ENCODE measurements around the gene MTA3.
A peak's percentile ranks its signal among the peaks of the same experiment; 100 is the strongest.
"Not testable (repeated sequence)": the region's sequence is repeated elsewhere in the genome, so short reads cannot be mapped to it uniquely, and the experiment has no call there.

The MTA3 gene

DNA sequence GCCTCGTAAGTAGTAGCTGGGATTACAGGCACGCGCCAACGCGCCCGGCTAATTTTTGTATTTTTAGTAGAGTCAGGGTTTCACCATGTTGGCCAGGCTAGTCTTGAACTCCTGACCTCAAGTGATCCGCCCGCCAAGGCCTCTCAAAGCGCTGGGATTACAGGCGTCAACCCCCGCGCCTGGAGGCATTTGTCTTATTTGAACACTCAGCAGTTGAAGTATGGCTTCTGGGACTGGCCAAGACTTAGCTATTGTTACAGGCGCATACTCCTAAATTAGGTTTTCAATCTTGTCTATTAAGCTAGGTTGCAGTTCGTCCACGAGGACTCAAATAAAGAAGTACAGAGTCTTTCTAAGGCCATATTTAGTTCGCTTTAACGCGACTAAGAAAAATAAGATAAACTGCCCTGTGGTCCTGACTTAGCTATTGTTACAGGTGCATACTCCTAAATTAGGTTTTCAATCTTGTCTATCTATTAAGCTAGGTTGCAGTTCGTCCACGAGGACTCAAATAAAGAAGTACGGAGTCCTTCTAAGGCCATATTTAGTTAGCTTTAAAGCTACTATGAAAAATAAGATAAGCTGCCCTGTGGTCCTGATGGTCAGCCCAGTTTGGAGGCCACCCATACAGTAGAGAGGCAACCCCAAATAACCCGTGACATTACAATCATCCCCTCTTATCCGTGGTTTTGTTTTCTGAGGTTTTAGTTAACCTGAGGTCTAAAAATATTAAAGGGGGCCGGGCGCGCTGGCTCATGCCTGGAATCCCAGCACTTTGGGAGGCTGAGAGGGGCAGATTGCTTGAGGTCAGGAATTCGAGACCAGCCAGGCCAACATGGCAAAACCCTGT, 20.8 kb upstream of the MTA3 start:
- no peaks in the 10 kb centered on the region for H3K9me3 ChIP-seq (ENCODE audit: control insufficient read depth in 5 of 5, low read length in 5 of 5)
- no peak overlapping the region for H3K27ac ChIP-seq (ENCODE audit: low read depth, low read length)
- no peaks in the 10 kb centered on the region for H3K27me3 ChIP-seq (ENCODE audit: control insufficient read depth in 5 of 5, insufficient read depth in 4 of 5, low read length in 5 of 5)
- H3K36me3 ChIP-seq (ENCODE audit: control insufficient read depth in 5 of 5, insufficient read depth in 5 of 5, low read length in 5 of 5), result no peaks in the 10 kb centered on the region
- H3K4me3 ChIP-seq (ENCODE audit: low read depth in 1 of 5, low read length in 5 of 5), result no peak overlapping the region
- H3K4me1 ChIP-seq (ENCODE audit: control insufficient read depth in 5 of 5, insufficient read depth in 5 of 5, low read length in 5 of 5), result peaks cover 0 to 5% (median 0%) of the 10 kb centered on the region in 5 donors
- H3K9ac ChIP-seq (ENCODE audit: low read length in 5 of 5), result no peak overlapping the region

DNA sequence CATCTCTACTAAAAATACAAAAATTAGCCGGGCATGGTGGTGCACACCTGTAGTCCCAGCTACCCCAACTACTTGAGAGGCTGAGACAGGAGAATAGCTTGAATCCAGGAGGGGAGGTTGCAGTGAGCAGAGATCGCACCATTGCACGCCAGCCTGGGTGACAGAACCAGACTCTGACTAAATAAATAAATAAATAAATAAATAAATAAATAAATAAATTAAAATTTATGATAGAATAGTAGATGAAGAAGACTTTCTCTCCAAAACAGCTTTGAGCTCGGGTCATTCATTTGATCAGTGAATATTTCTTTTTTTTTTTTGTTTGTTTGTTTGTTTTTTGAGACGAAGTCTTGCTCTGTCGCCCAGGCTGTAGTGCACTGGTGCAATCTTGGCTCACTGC, 17.6 kb upstream of the MTA3 start:
- Histone ChIP-seq H3K27me3 (ENCODE audit: control insufficient read depth in 5 of 5, insufficient read depth in 4 of 5, low read length in 5 of 5) (no peaks in the 10 kb centered on the region), H3K36me3 (ENCODE audit: control insufficient read depth in 5 of 5, insufficient read depth in 5 of 5, low read length in 5 of 5) (no peaks in the 10 kb centered on the region), H3K9ac (ENCODE audit: low read length in 5 of 5) (no peak overlapping the region), H3K9me3 (ENCODE audit: control insufficient read depth in 5 of 5, low read length in 5 of 5) (no peaks in the 10 kb centered on the region), H3K4me3 (ENCODE audit: low read depth in 1 of 5, low read length in 5 of 5) (no peak overlapping the region), H3K27ac (ENCODE audit: low read depth, low read length) (no peak overlapping the region), H3K4me1 (ENCODE audit: control insufficient read depth in 5 of 5, insufficient read depth in 5 of 5, low read length in 5 of 5) (peaks cover 0 to 5% (median 0%) of the 10 kb centered on the region in 5 donors)

GRCh38 chr2:42554392-42554791, 14.0 kb upstream of the MTA3 start:
- Histone ChIP-seq H3K27ac (ENCODE audit: low read depth, low read length) (no peak overlapping the region), H3K4me1 (ENCODE audit: control insufficient read depth in 5 of 5, insufficient read depth in 5 of 5, low read length in 5 of 5) (no peaks in the 10 kb centered on the region), H3K9ac (ENCODE audit: low read length in 5 of 5) (no peak overlapping the region), H3K36me3 (ENCODE audit: control insufficient read depth in 5 of 5, insufficient read depth in 5 of 5, low read length in 5 of 5) (no peaks in the 10 kb centered on the region), H3K4me3 (ENCODE audit: low read depth in 1 of 5, low read length in 5 of 5) (no peak overlapping the region), H3K27me3 (ENCODE audit: control insufficient read depth in 5 of 5, insufficient read depth in 4 of 5, low read length in 5 of 5) (no peaks in the 10 kb centered on the region), H3K9me3 (ENCODE audit: control insufficient read depth in 5 of 5, low read length in 5 of 5) (no peaks in the 10 kb centered on the region)

DNA sequence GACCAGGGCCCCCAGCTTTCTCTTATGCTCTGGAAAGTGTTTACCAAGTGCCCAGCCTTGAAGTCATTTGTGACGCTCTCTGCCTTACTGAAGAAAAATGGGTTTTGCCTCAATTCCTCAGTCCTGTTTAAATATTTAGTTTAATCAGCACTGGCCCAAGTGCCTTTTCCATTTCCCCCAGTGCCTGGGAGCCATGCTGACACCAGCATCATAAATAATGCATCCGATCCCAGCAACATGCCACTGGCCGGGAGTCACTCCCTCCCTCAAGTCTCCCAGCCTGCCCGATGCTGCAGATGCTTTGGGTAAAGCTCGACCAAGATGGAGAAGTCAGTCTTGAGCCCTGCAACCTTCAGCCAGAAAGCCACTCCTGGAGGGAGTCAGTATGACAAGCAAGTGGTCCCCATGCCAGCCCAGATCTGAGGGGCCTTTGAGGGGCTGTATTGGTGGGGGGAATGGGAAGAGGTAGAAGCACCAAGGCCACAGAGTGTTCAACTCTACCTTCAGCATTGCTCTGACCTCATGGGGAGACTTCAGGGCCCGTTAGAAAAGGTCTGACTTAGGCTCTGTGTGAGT, 12.0 kb upstream of the MTA3 start:
- no peak overlapping the region for H3K4me3 ChIP-seq (ENCODE audit: low read depth in 1 of 5, low read length in 5 of 5)
- H3K9ac ChIP-seq (ENCODE audit: low read length in 5 of 5), result no peak overlapping the region
- no peaks in the 10 kb centered on the region for H3K36me3 ChIP-seq (ENCODE audit: control insufficient read depth in 5 of 5, insufficient read depth in 5 of 5, low read length in 5 of 5)
- H3K27ac ChIP-seq (ENCODE audit: low read depth, low read length), result no peak overlapping the region
- no peaks in the 10 kb centered on the region for H3K27me3 ChIP-seq (ENCODE audit: control insufficient read depth in 5 of 5, insufficient read depth in 4 of 5, low read length in 5 of 5)
- H3K4me1 ChIP-seq (ENCODE audit: control insufficient read depth in 5 of 5, insufficient read depth in 5 of 5, low read length in 5 of 5), result no peaks in the 10 kb centered on the region
- H3K9me3 ChIP-seq (ENCODE audit: control insufficient read depth in 5 of 5, low read length in 5 of 5), result no peaks in the 10 kb centered on the region

DNA sequence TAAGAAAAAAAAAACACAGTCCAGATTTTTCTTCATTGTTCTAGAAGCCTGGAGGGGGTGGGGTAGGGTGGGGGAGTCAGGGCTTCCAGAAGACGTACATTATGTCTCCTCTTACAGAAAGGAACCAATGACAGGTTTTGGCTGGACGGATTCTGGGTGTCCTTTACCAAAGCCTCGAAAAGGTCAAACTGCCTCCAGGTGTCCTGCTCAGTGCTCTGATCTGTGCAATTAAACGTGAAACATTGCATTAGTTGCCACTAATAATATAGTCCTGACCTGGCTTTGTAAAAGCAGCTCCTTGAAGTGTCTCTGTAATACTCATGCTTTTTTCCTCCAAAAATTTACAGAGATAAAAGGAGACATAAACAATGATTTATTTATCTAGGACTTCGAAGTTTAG, 11.1 kb upstream of the MTA3 start:
- no peak overlapping the region for H3K9ac ChIP-seq (ENCODE audit: low read length in 5 of 5)

GRCh38 chr2:42558827-42559226, 9.6 kb upstream of the MTA3 start:
- no peaks in the 10 kb centered on the region for H3K9me3 ChIP-seq (ENCODE audit: control insufficient read depth in 5 of 5, low read length in 5 of 5)
- H3K9ac ChIP-seq (ENCODE audit: low read length in 5 of 5), result no peak overlapping the region
- H3K36me3 ChIP-seq (ENCODE audit: control insufficient read depth in 5 of 5, insufficient read depth in 5 of 5, low read length in 5 of 5), result no peaks in the 10 kb centered on the region
- no peaks in the 10 kb centered on the region for H3K4me1 ChIP-seq (ENCODE audit: control insufficient read depth in 5 of 5, insufficient read depth in 5 of 5, low read length in 5 of 5)
- no peak overlapping the region for H3K4me3 ChIP-seq (ENCODE audit: low read depth in 1 of 5, low read length in 5 of 5)
- H3K27me3 ChIP-seq (ENCODE audit: control insufficient read depth in 5 of 5, insufficient read depth in 4 of 5, low read length in 5 of 5), result no peaks in the 10 kb centered on the region
- no peak overlapping the region for H3K27ac ChIP-seq (ENCODE audit: low read depth, low read length)

More for the DNA sequence above, 11.1 kb upstream of the MTA3 start:
- Histone ChIP-seq H3K36me3 (ENCODE audit: control insufficient read depth in 5 of 5, insufficient read depth in 5 of 5, low read length in 5 of 5) (no peaks in the 10 kb centered on the region), H3K4me3 (ENCODE audit: low read depth in 1 of 5, low read length in 5 of 5) (no peak overlapping the region), H3K27me3 (ENCODE audit: control insufficient read depth in 5 of 5, insufficient read depth in 4 of 5, low read length in 5 of 5) (no peaks in the 10 kb centered on the region), H3K4me1 (ENCODE audit: control insufficient read depth in 5 of 5, insufficient read depth in 5 of 5, low read length in 5 of 5) (no peaks in the 10 kb centered on the region), H3K27ac (ENCODE audit: low read depth, low read length) (no peak overlapping the region), H3K9me3 (ENCODE audit: control insufficient read depth in 5 of 5, low read length in 5 of 5) (no peaks in the 10 kb centered on the region)

DNA sequence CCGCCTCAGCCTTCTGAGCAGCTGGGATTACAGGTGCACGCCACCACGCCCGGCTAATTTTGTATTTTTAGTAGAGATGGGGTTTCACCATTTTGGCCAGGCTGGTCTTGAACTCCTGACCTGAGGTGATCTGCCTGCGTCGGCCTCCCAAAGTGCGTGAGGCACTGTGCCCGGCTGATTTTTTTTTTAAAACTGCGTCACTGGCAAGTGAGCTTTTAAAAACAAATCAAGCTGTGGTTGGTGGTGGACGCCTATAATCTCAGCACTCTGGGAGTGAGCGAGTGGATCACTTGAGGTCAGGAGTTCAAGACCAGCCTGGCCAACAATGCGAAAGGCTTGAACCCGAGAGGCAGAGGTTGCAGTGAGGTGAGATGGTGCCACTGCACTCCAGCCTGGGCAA, 8.3 kb upstream of the MTA3 start:
- H3K27me3 ChIP-seq (ENCODE audit: control insufficient read depth in 5 of 5, insufficient read depth in 4 of 5, low read length in 5 of 5); H3K9ac ChIP-seq (ENCODE audit: low read length in 5 of 5); H3K27ac ChIP-seq (ENCODE audit: low read depth, low read length); H3K36me3 ChIP-seq (ENCODE audit: control insufficient read depth in 5 of 5, insufficient read depth in 5 of 5, low read length in 5 of 5); H3K4me1 ChIP-seq (ENCODE audit: control insufficient read depth in 5 of 5, insufficient read depth in 5 of 5, low read length in 5 of 5); H3K9me3 ChIP-seq (ENCODE audit: control insufficient read depth in 5 of 5, low read length in 5 of 5); H3K4me3 ChIP-seq (ENCODE audit: low read depth in 1 of 5, low read length in 5 of 5): not testable (repeated sequence)

DNA sequence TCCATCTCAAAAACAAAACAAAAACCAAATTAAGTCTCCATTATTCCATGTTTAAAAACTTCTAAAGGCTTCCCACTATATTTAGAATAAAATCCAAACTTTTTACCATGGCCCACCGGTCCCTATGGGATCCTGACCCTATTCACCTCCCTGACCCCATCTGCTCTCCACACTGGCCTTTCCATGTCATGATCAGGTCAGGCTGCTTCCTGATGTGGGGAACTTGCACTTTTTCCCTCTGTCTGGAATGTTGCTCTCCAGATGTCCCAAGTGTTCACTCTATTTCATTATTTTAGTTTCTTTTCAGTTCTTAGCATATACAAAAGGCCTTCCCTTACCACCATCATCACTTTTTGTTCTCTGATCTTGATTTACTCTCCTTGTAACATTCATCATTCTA, 7.5 kb upstream of the MTA3 start:
- H3K36me3 ChIP-seq (ENCODE audit: control insufficient read depth in 5 of 5, insufficient read depth in 5 of 5, low read length in 5 of 5), result no peaks in the 10 kb centered on the region
- no peak overlapping the region for H3K9ac ChIP-seq (ENCODE audit: low read length in 5 of 5)
- H3K4me3 ChIP-seq (ENCODE audit: low read depth in 1 of 5, low read length in 5 of 5), result no peak overlapping the region
- no peaks in the 10 kb centered on the region for H3K9me3 ChIP-seq (ENCODE audit: control insufficient read depth in 5 of 5, low read length in 5 of 5)
- no peaks in the 10 kb centered on the region for H3K4me1 ChIP-seq (ENCODE audit: control insufficient read depth in 5 of 5, insufficient read depth in 5 of 5, low read length in 5 of 5)
- H3K27me3 ChIP-seq (ENCODE audit: control insufficient read depth in 5 of 5, insufficient read depth in 4 of 5, low read length in 5 of 5), result no peaks in the 10 kb centered on the region
- H3K27ac ChIP-seq (ENCODE audit: low read depth, low read length), result no peak overlapping the region

- Histone ChIP-seq H3K4me1 (ENCODE audit: control insufficient read depth in 5 of 5, insufficient read depth in 5 of 5, low read length in 5 of 5) (peaks cover under 1 to 4% (median 1%) of the 10 kb centered on the region in 5 donors), H3K4me3 (ENCODE audit: low read depth in 1 of 5, low read length in 5 of 5) (no peak overlapping the region), H3K27me3 (ENCODE audit: control insufficient read depth in 5 of 5, insufficient read depth in 4 of 5, low read length in 5 of 5) (no peaks in the 10 kb centered on the region), H3K9ac (ENCODE audit: low read length in 5 of 5) (no peak overlapping the region), H3K36me3 (ENCODE audit: control insufficient read depth in 5 of 5, insufficient read depth in 5 of 5, low read length in 5 of 5) (no peaks in the 10 kb centered on the region), H3K9me3 (ENCODE audit: control insufficient read depth in 5 of 5, low read length in 5 of 5) (no peaks in the 10 kb centered on the region), H3K27ac (ENCODE audit: low read depth, low read length) (no peak overlapping the region)
Observed at GRCh38 chr2:42562474-42563144, 5.8 kb upstream of the MTA3 start.

DNA sequence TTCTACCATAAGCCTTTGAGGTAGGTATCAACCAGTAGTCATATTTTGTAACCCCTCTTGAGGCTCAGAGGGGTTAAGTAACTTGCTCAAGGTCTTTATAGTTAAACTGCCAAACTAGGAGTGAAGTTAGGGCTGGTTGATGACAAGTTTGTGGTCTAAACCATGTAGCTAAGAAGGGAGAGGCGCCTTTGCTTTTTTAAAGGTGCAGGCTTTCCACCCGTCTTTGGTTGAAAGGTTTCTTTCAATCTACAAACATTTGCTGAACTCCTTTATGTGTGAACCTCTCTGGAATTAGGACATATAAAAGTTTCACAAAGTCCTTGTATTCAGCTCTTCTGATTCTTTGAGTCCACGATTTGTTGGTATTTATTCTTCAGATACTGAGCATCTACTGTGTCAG, 2.4 kb upstream of the MTA3 start:
- Histone ChIP-seq H3K4me1 (ENCODE audit: control insufficient read depth in 5 of 5, insufficient read depth in 5 of 5, low read length in 5 of 5) (peaks cover 4 to 22% (median 17%) of the 10 kb centered on the region in 5 donors), H3K4me3 (ENCODE audit: low read depth in 1 of 5, low read length in 5 of 5) (no peak overlapping the region), H3K9me3 (ENCODE audit: control insufficient read depth in 5 of 5, low read length in 5 of 5) (no peaks in the 10 kb centered on the region), H3K27ac (ENCODE audit: low read depth, low read length) (peak overlapping the region; percentile 18), H3K36me3 (ENCODE audit: control insufficient read depth in 5 of 5, insufficient read depth in 5 of 5, low read length in 5 of 5) (no peaks in the 10 kb centered on the region), H3K27me3 (ENCODE audit: control insufficient read depth in 5 of 5, insufficient read depth in 4 of 5, low read length in 5 of 5) (no peaks in the 10 kb centered on the region), H3K9ac (ENCODE audit: low read length in 5 of 5) (no peak overlapping the region)

Measured in subcutaneous abdominal adipose tissue (tissue), 5 donors.